Measurements from ENCODE around the gene XYLT1.
"Not testable (repeated sequence)": the region's sequence is repeated elsewhere in the genome, so short reads cannot be mapped to it uniquely, and the experiment has no call there.

The XYLT1 gene

DNA sequence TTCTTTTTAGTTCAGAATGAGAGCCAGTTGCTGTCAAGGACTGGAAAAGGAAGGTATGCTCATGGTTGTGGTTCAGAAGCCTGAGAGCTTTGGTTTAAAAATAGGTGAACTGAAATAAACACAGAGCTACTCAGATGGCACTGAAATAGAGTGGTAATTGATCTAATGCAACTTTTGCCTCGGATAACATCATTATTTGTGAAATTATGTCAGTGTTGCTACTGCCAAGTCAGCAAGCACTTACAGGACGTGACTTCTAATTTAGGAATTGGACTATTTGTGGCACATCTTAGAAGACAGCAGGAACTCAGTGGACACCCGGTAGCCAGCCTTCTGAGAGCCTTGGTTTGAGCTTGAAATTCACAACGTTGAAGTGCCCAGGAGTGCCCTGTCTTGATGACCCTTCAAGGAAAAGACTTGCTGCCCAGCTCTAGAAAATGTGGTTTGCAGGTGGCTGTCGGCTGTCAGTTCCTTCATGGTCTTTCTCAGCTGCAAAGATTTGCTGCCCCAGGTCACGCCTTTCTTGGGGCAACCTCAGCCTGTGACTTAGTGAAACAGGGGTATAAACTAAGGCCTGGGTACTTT, 42.0 kb upstream of the XYLT1 start:
- in situ Hi-C loops (cut with MboI; ENCODE audit: low sequenced_read_pairs, unreplicated experiment), result no loop called here
- TF ChIP-seq, protein P1, sequence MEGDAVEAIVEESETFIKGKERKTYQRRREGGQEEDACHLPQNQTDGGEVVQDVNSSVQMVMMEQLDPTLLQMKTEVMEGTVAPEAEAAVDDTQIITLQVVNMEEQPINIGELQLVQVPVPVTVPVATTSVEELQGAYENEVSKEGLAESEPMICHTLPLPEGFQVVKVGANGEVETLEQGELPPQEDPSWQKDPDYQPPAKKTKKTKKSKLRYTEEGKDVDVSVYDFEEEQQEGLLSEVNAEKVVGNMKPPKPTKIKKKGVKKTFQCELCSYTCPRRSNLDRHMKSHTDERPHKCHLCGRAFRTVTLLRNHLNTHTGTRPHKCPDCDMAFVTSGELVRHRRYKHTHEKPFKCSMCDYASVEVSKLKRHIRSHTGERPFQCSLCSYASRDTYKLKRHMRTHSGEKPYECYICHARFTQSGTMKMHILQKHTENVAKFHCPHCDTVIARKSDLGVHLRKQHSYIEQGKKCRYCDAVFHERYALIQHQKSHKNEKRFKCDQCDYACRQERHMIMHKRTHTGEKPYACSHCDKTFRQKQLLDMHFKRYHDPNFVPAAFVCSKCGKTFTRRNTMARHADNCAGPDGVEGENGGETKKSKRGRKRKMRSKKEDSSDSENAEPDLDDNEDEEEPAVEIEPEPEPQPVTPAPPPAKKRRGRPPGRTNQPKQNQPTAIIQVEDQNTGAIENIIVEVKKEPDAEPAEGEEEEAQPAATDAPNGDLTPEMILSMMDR (IDR thresholded peaks at IDR 0.05; ENCODE audit: borderline replicate concordance, control extremely low read depth, extremely low read depth, insufficient read depth, missing control alignments), result no peak
- DNase-seq (ENCODE audit: low spot score), result no peak

DNA sequence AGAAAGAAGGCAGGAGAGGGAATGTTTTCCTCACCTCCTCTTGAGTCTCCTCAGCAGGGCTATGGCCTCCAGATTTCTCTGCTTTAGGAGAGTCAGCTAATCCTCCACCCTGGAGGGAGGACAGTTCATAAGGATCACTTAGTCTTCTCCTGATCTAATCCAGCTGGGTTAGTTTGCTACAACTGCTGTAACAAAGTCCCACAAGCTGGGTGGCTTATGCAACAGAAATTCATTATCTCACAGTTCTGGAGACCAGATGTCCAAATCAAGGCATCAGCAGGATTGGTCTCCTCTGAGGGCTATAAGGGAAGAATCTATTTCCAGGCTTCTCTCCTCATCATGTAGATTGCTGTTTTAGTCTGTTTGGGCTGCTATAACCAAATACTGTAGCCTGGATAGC, 40.6 kb upstream of the XYLT1 start:
- TF ChIP-seq, protein P1 (IDR thresholded peaks at IDR 0.05; ENCODE audit: borderline replicate concordance, control extremely low read depth, extremely low read depth, insufficient read depth, missing control alignments), result no peak
- in situ Hi-C loops (cut with MboI; ENCODE audit: low sequenced_read_pairs, unreplicated experiment), result no loop called here
- no peak for DNase-seq (ENCODE audit: low spot score)

DNA sequence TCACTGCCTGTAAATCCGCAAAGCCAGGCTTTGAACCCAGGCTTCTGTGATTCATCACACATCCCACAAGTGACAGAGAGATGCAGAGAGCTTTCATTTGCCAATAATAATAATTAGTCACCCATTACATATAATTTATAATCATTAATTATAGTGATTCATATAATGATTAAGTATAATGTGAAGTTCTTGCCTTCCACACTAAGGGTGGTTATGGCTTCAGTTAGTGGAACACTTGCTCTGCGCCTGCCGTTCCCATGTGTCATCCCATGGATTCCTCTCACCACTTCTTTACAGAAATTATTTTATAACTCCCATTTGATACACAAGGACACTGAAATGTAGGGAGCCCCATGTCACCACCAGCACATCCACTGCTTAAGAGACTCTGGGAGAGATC, 39.8 kb upstream of the XYLT1 start:
- in situ Hi-C loops (cut with MboI; ENCODE audit: low sequenced_read_pairs, unreplicated experiment), result no loop called here
- DNase-seq (ENCODE audit: low spot score), result no peak
- TF ChIP-seq, protein P1 (IDR thresholded peaks at IDR 0.05; ENCODE audit: borderline replicate concordance, control extremely low read depth, extremely low read depth, insufficient read depth, missing control alignments), result no peak

DNA sequence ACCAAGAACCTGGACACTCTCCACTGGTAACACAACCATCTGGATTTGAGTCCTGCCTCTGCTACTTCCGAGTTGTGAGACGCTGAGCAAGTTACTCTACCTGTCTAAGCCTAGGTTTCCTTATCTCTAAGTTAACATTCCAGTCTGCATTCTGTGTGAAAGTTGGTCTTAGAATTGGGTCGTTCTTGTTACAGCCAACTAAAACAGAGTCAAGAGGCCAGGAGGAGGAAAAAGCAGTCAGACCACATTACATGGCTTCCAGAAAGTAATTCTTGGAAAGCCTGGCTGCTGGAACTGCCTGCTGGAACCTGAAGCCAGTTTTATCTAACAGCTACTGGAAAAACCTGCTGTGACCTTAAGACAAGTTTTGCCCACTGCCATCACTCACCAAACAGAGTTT, 38.4 kb upstream of the XYLT1 start:
- no peak for DNase-seq (ENCODE audit: low spot score)
- TF ChIP-seq, protein P1 (IDR thresholded peaks at IDR 0.05; ENCODE audit: borderline replicate concordance, control extremely low read depth, extremely low read depth, insufficient read depth, missing control alignments), result no peak
- in situ Hi-C loops (cut with MboI; ENCODE audit: low sequenced_read_pairs, unreplicated experiment), result no loop called here

DNA sequence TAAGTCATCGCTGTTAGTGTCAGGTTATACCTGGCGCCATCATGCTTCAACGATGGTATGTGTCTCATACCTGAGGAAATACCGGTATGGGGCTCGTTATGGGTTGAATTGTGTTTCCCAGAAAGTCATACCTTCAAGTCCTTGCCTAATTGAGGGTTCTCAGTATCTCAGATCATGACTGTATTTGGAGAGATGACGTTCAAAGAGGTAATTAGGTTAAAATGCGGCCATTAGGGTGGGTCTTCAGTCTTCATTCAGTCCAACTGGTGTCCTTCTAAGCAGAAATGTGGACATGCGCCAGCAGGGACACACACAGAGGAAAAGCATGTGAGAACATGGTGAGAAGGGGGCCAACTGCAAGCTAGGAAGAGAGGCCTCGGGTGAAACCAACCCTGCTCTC, 37.5 kb upstream of the XYLT1 start:
- no peak for DNase-seq (ENCODE audit: low spot score)
- in situ Hi-C loops (cut with MboI; ENCODE audit: low sequenced_read_pairs, unreplicated experiment), result no loop called here

DNA sequence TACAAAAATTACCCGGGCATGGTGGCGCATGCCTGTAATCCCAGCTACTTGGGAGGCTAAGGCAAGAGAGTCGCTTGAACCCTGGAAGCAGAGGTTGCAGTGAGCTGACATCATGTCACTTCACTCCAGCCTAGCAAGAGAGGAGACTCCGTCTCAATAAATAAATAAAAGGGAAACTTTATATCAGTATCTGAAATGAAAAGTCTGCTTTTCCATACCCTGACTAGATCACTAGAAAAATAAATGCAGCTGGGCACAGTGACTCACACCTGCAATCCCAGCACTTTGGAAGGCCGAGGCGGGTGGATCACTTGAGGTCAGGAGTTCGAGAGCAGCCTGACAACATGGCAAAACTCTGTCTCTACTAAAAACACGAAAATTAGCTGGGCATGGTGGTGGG, 36.8 kb upstream of the XYLT1 start:
- DNase-seq (ENCODE audit: low spot score); in situ Hi-C loops (cut with MboI; ENCODE audit: low sequenced_read_pairs, unreplicated experiment): not testable (repeated sequence)

More for the DNA sequence above, 37.5 kb upstream of the XYLT1 start:
- TF ChIP-seq, protein P1 (IDR thresholded peaks at IDR 0.05; ENCODE audit: borderline replicate concordance, control extremely low read depth, extremely low read depth, insufficient read depth, missing control alignments), result no peak

DNA sequence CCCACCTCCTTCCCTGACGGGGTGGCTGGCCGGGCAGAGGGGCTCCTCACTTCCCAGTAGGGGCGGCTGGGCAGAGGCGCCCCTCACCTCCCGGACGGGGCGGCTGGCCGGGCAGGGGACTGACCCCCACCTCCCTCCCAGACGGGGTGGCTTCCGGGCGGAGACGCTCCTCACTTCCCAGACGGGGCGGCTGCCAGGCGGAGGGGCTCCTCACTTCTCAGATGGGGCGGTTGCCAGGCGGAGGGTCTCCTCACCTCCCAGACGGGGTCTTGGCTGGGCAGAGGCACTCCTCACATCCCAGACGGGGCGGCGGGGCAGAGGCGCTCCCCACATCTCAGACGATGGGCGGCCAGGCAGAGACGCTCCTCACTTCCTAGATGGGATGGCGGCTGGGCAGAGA, 35.1 kb upstream of the XYLT1 start:
- DNase-seq (ENCODE audit: low spot score); in situ Hi-C loops (cut with MboI; ENCODE audit: low sequenced_read_pairs, unreplicated experiment): not testable (repeated sequence)

DNA sequence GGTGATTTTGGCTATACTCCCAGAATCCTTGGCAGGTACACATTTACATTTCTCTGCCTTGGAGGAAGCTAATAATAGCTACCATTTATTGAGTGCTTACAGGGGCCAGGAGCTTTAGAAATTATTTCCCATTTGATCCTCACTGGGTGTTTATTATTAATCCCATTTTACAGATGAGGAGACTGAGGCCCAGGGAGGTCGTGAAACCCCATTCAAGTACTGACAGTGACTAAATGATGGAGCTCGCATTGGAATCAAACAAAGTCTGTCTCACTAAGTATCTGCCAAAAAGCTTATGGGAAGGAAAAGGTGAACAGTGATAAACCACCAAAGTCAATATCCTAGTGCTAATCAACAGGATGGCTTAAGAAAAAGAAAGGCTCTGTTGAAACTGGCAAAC, 33.3 kb upstream of the XYLT1 start:
- DNase-seq (ENCODE audit: low spot score), result no peak
- in situ Hi-C loops (cut with MboI; ENCODE audit: low sequenced_read_pairs, unreplicated experiment), result no loop called here

More for the DNA sequence above, 33.3 kb upstream of the XYLT1 start:
- TF ChIP-seq, protein P1 (IDR thresholded peaks at IDR 0.05; ENCODE audit: borderline replicate concordance, control extremely low read depth, extremely low read depth, insufficient read depth, missing control alignments), result no peak
